A204.1 (cell line): ENCODE measurements around the gene TTC36.
"Not testable (repeated sequence)": the region's sequence is repeated elsewhere in the genome, so short reads cannot be mapped to it uniquely, and the experiment has no call there.

Experiments
- FAIRE-seq: peaks from 2 replicates; lab custom pipeline; 2012; peaks lifted over from hg19 to GRCh38; lab: Jason Lieb, UNC

Gene TTC36, protein sequence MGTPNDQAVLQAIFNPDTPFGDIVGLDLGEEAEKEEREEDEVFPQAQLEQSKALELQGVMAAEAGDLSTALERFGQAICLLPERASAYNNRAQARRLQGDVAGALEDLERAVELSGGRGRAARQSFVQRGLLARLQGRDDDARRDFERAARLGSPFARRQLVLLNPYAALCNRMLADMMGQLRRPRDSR

DNA sequence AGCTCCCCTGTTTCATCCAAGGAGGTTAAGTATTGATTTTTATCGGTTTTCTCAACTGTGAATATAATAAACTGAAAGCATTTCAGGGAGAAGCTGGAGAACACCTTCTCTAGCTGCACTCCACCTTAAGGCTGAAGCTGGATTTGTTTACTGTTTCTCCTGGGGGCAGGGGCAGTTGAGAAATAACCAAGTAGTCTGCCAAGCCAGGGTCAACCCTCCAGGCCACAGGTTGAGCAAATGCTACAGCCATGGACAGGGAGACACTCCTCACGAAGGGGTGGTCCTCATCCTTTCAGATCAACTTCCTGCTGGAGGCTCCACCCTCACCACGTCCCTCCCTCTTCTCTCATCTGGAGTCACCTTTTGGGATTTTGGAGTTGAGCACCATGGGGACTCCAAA is at the start of gene TTC36:
TTC36 (plus strand) TSS at position 366 of the 400 bp plus-strand sequence; CDS start at position 387, 21 bp downstream.
- FAIRE-seq = no peak

DNA sequence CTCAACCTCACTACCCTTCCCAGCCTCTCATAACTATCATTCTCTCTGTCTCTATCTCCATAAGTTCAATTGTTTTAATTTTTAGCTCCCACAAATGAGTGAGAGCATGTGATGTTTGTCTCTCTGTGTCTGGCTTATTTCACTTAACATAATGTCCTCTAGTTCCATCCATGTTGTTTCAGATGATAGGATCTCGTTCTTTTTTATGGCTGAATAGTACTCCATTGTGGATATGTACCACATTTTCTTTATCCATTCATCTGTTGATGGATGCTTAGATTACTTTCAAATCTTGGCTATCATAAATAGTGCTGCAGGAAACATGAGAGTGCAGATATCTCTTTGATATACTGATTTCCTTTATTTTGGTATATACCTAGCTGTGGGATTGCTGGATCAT is 46.0 kb upstream of the TTC36 start:
- not testable (repeated sequence) for FAIRE-seq

DNA sequence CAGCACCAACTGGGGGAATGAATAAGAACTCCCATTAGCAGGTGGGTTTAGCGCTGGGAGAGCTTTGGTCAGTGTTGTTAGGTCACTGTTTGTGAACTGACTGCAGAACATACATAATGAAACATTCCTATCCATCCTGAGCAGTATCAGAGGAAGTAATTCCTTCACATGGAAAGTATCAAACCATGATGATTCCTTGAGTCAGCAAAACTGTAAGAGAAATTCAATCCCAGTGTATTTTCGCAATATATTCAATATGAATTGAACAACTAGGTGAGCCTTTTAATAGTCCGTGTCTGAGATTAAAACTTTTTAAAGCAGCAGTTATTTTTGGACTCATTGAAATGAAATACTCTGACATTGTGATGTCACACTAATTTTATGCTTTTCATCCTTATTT is 42.9 kb upstream of the TTC36 start:
- no peak for FAIRE-seq

DNA sequence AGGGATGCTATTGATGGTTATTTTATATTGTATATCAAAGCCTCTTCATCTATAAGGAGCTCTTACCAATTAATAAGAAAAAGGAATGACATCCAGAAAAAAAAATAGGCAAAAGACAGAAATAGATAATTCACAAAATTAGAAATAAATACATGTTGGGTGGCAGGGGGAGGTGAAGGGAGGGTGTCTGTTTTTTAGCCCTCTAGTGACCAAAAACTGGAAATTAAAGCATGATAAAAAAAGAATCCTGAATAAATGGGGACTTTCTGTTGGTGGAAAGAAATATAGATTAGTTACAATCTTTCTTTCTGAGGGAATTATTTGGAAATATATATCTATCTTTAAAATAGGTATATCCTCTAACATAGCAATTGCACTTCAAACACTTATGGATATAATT is 42.0 kb upstream of the TTC36 start:
- no peak for FAIRE-seq

DNA sequence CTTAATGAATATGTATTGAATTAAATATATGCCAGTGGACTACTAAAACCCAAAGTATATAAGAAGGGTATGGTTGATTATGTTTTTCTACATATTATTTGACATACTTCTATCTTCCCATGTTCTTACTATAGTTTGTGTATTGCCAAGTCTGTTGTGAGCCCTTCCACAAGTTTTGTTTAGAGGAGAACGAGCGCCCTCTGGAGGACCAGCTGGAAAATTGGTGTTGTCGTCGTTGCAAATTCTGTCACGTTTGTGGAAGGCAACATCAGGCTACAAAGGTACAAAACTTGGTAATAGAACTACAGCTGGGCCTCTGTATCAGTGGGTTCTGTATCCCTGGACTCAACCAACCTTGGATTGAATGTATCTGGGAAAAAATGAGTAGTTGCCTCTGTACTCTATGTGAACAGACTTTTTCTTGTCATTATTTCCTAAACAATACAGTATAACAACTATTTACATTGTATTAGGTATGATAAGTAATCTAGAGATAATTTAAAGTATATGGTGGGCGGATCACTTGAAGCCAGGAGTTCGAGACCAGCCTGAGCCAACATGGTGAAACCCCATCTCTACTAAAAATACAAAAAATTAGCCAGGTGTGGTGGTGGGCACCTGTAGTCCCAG is 38.7 kb upstream of the TTC36 start:
- peak; percentile 97 for FAIRE-seq

DNA sequence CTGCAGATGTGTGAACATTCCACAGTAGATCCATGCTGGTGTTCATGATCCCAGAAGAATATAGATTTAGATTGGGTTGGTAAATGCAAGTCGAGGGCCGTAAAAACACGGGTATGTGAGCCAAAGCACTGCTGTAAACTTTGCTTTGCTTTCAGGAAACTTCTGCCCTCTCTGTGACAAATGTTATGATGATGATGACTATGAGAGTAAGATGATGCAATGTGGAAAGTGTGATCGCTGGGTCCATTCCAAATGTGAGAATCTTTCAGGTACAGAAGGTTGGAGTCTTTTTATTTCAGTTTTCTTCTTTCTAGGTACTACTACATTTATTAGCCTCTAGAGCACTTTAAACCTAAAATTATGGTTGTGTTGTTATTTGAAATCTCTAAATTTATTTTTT is 36.2 kb upstream of the TTC36 start:
- FAIRE-seq = no peak

DNA sequence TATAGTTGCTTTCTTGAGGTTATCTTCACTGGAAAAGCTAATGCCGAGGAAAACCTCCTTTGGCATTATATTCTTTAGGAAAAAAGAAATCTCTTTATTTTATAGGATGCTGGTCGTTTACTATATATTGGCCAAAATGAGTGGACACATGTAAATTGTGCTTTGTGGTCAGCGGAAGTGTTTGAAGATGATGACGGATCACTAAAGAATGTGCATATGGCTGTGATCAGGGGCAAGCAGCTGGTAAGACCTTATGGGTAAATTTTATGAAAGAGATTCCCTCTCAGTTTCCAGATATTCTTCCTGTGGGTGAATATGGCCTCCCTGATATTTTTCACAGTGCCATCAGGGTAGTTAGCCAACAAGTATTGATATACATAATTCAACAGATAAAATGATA is 29.4 kb upstream of the TTC36 start:
- FAIRE-seq = no peak

DNA sequence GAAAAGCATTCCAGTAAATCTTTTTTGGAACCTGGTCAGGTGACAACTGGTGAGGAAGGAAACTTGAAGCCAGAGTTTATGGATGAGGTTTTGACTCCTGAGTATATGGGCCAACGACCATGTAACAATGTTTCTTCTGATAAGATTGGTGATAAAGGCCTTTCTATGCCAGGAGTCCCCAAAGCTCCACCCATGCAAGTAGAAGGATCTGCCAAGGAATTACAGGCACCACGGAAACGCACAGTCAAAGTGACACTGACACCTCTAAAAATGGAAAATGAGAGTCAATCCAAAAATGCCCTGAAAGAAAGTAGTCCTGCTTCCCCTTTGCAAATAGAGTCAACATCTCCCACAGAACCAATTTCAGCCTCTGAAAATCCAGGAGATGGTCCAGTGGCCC is 24.1 kb upstream of the TTC36 start:
- FAIRE-seq = no peak

DNA sequence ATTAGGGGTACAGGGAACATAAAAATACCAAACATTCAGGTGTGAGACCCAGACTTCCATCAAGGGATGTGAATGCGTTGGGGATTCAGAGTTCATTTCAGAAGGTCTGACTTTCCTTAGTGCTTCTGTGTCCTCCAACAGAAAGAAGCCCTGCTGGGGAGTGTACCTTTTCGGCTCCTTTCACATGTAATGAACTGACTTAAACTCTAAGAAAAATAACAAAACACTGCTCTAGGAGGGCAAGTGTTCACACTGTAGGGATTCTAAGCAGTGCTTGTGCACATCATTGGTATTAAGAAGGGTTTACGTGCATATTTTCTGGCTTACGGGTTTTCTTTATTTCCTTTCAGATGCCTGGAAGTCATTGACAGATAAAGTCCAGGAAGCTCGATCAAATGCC is 15.7 kb upstream of the TTC36 start:
- FAIRE-seq = no peak

DNA sequence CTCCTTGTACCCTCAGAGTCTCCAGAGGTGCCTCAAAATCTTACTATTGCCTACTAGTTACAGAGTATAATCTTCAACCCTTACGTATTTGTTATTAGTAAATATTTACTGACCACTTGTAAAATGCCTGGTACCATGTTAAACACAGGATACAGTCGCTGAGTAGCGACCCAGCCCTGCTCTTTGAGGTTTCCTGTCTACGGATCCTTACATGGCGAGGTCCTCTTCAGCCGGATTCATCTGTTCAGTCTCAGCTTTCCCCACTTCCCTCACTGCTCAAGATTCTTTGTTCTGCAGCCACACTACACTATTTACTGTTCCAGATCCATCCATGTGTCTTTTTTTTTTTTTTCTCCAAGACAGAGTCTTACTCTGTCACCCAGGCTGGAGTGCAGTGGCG is 13.2 kb upstream of the TTC36 start:
- FAIRE-seq = no peak

DNA sequence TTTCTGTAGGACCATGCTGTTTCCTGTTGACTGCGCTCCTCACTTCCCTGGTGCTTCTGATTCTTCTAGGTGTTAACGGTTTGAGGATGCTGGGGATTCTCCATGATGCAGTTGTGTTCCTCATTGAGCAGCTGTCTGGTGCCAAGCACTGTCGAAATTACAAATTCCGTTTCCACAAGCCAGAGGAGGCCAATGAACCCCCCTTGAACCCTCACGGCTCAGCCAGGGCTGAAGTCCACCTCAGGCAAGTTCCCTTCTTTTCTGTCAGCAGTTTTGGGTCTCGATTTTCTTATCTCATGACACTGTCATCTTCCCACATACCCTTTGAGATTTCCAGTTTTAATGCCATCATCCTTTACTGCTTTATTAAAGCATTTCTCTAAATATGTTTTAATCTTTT is 7.7 kb upstream of the TTC36 start:
- no peak for FAIRE-seq

DNA sequence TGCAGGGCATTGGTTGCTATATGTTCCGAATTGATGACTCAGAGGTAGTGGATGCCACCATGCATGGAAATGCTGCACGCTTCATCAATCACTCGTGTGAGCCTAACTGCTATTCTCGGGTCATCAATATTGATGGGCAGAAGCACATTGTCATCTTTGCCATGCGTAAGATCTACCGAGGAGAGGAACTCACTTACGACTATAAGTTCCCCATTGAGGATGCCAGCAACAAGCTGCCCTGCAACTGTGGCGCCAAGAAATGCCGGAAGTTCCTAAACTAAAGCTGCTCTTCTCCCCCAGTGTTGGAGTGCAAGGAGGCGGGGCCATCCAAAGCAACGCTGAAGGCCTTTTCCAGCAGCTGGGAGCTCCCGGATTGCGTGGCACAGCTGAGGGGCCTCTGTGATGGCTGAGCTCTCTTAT is 5.4 kb upstream of the TTC36 start:
- no peak for FAIRE-seq

DNA sequence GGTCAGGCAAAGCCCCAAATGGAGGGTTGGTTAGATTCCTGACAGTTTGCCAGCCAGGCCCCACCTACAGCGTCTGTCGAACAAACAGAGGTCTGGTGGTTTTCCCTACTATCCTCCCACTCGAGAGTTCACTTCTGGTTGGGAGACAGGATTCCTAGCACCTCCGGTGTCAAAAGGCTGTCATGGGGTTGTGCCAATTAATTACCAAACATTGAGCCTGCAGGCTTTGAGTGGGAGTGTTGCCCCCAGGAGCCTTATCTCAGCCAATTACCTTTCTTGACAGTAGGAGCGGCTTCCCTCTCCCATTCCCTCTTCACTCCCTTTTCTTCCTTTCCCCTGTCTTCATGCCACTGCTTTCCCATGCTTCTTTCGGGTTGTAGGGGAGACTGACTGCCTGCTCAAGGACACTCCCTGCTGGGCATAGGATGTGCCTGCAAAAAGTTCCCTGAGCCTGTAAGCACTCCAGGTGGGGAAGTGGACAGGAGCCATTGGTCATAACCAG is 4.7 kb upstream of the TTC36 start:
- no peak for FAIRE-seq

DNA sequence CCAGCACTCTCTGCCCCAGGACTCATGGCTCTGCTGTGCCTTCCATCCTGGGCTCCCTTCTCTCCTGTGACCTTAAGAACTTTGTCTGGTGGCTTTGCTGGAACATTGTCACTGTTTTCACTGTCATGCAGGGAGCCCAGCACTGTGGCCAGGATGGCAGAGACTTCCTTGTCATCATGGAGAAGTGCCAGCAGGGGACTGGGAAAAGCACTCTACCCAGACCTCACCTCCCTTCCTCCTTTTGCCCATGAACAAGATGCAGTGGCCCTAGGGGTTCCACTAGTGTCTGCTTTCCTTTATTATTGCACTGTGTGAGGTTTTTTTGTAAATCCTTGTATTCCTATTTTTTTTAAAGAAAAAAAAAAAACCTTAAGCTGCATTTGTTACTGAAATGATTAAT is 2.9 kb upstream of the TTC36 start:
- no peak for FAIRE-seq

DNA sequence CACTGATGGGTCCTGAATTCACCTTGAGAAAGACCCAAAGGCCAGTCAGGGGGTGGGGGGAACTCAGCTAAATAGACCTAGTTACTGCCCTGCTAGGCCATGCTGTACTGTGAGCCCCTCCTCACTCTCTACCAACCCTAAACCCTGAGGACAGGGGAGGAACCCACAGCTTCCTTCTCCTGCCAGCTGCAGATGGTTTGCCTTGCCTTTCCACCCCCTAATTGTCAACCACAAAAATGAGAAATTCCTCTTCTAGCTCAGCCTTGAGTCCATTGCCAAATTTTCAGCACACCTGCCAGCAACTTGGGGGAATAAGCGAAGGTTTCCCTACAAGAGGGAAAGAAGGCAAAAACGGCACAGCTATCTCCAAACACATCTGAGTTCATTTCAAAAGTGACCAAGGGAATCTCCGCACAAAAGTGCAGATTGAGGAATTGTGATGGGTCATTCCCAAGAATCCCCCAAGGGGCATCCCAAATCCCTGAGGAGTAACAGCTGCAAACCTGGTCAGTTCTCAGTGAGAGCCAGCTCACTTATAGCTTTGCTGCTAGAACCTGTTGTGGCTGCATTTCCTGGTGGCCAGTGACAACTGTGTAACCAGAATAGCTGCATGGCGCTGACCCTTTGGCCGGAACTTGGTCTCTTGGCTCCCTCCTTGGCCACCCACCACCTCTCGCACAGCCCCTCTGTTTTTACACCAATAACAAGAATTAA is 2.4 kb upstream of the TTC36 start:
- FAIRE-seq = no peak

DNA sequence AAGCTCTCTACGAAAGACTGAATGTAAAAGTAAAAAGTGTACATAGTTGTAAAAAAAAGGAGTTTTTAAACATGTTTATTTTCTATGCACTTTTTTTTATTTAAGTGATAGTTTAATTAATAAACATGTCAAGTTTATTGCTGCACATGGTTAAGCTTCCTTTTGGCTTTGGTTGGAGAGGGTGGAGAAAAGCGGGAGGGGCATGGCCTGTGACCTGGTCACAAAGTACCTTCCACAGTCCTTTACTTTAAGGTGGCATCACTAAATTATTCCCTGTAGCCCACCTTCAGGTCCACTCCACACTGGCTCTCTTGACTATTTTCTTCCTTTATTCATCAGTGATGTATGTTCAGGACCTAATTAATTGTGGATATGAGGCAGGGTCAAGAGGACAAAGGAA is 586 bp upstream of the TTC36 start:
- no peak for FAIRE-seq

DNA sequence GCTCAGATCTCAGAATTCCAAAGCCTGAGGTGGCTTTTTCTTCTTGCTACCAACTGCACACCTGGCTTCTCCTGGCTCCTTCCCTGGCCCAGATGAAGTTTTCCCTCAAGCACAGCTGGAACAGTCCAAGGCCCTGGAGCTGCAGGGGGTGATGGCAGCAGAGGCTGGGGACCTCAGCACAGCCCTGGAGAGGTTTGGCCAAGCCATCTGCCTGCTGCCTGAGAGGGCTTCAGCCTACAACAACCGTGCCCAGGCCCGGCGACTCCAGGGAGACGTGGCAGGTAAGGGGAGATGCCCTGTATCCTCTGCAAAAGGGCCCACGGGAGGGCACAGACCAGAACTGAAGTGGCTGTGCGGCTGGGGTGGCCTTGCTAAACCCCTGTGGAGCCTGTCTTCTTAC is 1.2 kb downstream of the TTC36 start:
- FAIRE-seq = no peak

DNA sequence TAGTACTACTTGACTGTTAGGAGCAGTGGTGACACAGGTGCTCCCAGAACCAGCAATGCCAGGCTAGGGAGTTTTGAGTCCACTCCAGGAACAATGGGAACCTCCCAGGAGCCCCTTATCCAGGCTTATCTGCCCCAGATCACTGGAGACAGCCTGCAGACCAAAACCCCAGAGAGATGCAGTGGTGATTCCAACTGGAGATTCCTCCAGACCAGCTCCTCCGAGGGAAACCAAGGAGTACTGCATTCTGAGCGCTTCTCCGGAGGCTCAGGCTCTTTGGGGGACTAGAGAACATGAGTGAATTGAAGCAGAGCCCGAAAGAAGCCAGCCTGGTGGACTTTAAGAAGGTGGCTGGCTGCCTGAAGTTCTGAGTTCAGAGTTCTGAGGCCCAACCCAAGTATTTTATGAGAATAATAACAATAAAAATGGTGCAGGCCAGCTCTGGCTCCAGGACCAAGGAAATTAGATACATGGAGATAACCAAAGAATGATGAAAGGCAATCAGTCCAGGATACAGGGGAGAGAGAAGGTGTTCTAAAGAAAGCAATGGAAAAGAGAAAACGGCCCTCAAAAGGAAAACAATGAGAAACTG is 2.4 kb downstream of the TTC36 start:
- FAIRE-seq = no peak

DNA sequence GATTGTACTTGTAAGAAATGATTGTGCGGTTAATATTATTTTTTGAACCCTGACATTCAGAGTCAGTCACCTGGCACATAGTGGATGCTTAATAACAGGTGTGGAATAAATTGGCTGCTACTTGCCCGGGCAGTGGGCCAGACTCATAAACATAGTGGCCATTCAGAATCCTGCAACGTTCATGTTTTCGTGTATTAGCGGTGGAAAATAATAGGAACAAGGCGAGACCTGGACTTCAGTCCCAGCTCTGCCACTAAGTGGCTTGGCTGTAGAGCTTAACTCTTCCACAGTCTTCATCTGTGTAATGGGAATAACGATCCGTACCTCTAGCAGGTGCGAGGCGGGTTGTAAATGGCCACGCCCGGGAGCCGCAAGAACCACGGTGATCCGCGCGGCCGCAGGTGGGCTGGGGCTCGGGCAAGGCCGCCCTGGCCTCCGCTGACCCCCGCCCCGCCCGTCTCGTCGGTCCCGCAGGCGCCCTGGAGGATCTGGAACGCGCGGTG is 3.0 kb downstream of the TTC36 start:
- FAIRE-seq = no peak

DNA sequence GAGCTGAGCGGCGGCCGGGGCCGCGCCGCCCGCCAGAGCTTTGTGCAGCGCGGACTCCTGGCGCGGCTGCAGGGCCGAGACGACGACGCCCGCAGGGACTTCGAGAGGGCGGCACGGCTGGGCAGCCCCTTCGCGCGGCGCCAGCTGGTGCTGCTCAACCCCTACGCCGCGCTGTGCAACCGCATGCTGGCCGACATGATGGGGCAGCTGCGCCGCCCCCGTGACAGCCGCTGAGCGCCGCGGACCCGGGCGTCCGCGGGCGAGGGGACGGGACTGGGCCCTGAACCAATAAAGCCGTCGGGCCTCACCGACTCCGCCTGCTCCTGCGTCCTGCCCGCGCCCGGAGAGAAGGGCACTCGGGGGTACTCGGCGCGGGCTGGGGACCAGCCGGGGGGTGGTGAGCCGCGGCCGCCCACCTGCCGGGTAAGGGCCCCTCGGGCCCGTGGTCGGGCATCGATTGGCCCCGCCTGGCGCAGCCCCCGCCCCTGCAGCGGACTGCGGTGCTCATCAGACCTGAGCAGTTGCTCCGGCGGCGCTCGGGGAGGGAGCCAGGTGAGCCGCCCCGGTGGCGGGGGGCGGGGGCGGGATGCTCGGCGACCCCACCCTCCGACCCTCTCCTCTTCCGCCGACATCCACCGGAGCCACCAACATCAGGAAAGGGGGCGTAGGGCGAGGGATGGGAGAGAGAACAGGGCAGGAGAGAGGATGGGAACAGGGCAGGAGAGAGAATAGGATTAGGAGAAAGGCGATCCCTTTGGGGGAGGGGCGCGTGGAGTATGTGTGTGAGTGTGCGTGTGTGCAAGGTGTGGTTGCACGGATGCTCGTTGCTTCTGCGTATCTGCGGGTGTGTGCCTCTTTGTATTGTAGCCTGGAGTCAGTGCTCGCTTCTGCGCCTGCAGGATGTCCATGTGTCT is 3.7 kb downstream of the TTC36 start, which contains the start of gene TMEM25:
TMEM25 (plus strand) TSS at position 510 of the 914 bp plus-strand sequence. CDS start 610 bp downstream, outside the sequence.
- FAIRE-seq = no peak

DNA sequence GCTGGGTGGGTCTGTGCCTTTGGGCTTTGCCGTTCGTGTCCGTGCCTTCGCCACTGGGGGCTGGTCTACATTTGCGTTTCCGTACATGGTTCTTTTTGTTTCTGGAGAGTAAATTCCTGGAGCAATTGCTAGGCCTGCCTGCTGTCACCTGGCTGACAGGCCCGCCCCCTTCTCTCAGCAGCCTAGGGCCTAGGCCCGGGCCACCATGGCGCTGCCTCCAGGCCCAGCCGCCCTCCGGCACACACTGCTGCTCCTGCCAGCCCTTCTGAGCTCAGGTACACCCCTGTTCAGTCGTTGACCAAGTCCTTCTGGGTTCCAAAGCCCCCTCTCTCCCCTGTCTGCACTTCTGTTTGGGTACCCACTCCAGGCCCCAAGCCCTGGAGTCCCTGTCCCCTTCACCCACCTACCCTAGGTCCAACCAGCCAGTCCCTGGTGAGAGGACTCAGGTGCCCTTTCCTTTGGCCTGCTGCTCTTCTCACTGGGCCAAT is 4.4 kb downstream of the TTC36 start:
- no peak for FAIRE-seq

DNA sequence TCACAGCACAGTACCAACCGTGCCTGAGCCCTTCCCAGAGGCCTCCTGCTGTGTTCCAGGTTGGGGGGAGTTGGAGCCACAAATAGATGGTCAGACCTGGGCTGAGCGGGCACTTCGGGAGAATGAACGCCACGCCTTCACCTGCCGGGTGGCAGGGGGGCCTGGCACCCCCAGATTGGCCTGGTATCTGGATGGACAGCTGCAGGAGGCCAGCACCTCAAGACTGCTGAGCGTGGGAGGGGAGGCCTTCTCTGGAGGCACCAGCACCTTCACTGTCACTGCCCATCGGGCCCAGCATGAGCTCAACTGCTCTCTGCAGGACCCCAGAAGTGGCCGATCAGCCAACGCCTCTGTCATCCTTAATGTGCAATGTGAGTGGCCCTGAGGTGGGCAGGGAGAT is 4.8 kb downstream of the TTC36 start:
- FAIRE-seq = no peak
